RWPE2 (cell line): ENCODE data around the gene MAPK1IP1L.

Source experiments
- ATAC-seq: fragments of 200-7000 bp; cut with Tn5 transposase; 3 replicates; pipeline ENCODE4 v1.9.1; 2021; ENCODE audit warnings: low read depth
- DNase-seq: peaks from one replicate; pipeline ENCODE4 v3.0.0-alpha.2; 2020; ENCODE audit warnings: low spot score
- H3K27ac ChIP-seq: fragments of 450-650 bp; 2 replicates; pipeline ENCODE4 v1.5.1; 2017; ENCODE audit warnings: mild to moderate bottlenecking; ENCODE audit not compliant: poor library complexity, severe bottlenecking
- H3K27me3 ChIP-seq: fragments of 250-450 bp; sonication (Bioruptor Pico); 2 replicates; pipeline ENCODE4 v1.5.1; 2021; ENCODE audit warnings: mild to moderate bottlenecking, moderate library complexity; ENCODE audit not compliant: insufficient read depth, poor library complexity, severe bottlenecking
- H3K36me3 ChIP-seq: fragments of 250-450 bp; sonication (Bioruptor Pico); 2 replicates; pipeline ENCODE4 v1.5.1; 2020; ENCODE audit warnings: low read depth, mild to moderate bottlenecking, moderate library complexity
- H3K4me1 ChIP-seq: fragments of 250-450 bp; sonication (Bioruptor Pico); 2 replicates; pipeline ENCODE4 v1.5.1; 2021; ENCODE audit warnings: mild to moderate bottlenecking, moderate library complexity; ENCODE audit not compliant: insufficient read depth, poor library complexity, severe bottlenecking
- H3K4me3 ChIP-seq: fragments of 250-450 bp; sonication (Bioruptor Pico); 2 replicates; pipeline ENCODE4 v1.5.1; 2021; ENCODE audit warnings: mild to moderate bottlenecking, moderate library complexity; ENCODE audit not compliant: severe bottlenecking
- H3K9me3 ChIP-seq: fragments of 250-450 bp; sonication (Bioruptor Pico); 2 replicates; pipeline ENCODE4 v1.5.1; 2021; ENCODE audit warnings: mild to moderate bottlenecking, moderate library complexity; ENCODE audit not compliant: severe bottlenecking
- CTCF ChIP-seq: fragments of 450-650 bp; IDR thresholded peaks from one replicate; pipeline ENCODE4 v1.5.1; 2017; ENCODE audit warnings: mild to moderate bottlenecking, moderate library complexity; ENCODE audit not compliant: poor library complexity, severe bottlenecking

The MAPK1IP1L gene

GRCh38 chr14:55025948-55026347 is 25.5 kb upstream of the MAPK1IP1L start:
- no peak for TF ChIP-seq CTCF
- peak overlapping the region; percentile 57 for H3K27ac ChIP-seq
- peaks cover 40% of the 10 kb centered on the region for H3K36me3 ChIP-seq
- peak overlapping the region; percentile 67 for H3K4me3 ChIP-seq
- H3K27me3 ChIP-seq: no peaks in the 10 kb centered on the region
- H3K4me1 ChIP-seq: peaks cover 26% of the 10 kb centered on the region
- no peak for ATAC-seq
- DNase-seq: no peak
- H3K9me3 ChIP-seq: no peaks in the 10 kb centered on the region

GRCh38 chr14:55026441-55026792 is 25.0 kb upstream of the MAPK1IP1L start:
- H3K27me3 ChIP-seq: no peaks in the 10 kb centered on the region
- peak overlapping the region; percentile 67 for H3K4me3 ChIP-seq
- H3K9me3 ChIP-seq: no peaks in the 10 kb centered on the region
- H3K27ac ChIP-seq: peak overlapping the region; percentile 57
- no peak for TF ChIP-seq CTCF
- peaks cover 42% of the 10 kb centered on the region for H3K36me3 ChIP-seq
- H3K4me1 ChIP-seq: peaks cover 26% of the 10 kb centered on the region
- DNase-seq (no peak), ATAC-seq (no peak)

GRCh38 chr14:55026793-55027561 is 24.5 kb upstream of the MAPK1IP1L start, which contains the start of the genes SOCS4 and WDHD1:
Gene SOCS4, plus strand, starts transcription at chr14:55027236. Its CDS starts 15,806 bp downstream, at chr14:55043042.
Gene WDHD1, minus strand, starts transcription at chr14:55027099. Its CDS starts 312 bp downstream, at chr14:55026787.
- H3K36me3 ChIP-seq: peaks cover 44% of the 10 kb centered on the region
- no peaks in the 10 kb centered on the region for H3K9me3 ChIP-seq
- peak; percentile 6 for TF ChIP-seq CTCF
- H3K4me1 ChIP-seq: peaks cover 26% of the 10 kb centered on the region
- ATAC-seq (peak; percentile 88), DNase-seq (peak; percentile 96)
- peak within 1 kb of the TSS; percentile 57 for H3K27ac ChIP-seq
- H3K27me3 ChIP-seq: no peaks in the 10 kb centered on the region
- peak within 1 kb of the TSS; percentile 67 for H3K4me3 ChIP-seq

- no peaks in the 10 kb centered on the region for H3K27me3 ChIP-seq
- no peak for TF ChIP-seq CTCF
- no peaks in the 10 kb centered on the region for H3K9me3 ChIP-seq
- peak overlapping the region; percentile 67 for H3K4me3 ChIP-seq
- peaks cover 45% of the 10 kb centered on the region for H3K36me3 ChIP-seq
- no peak for ATAC-seq
- DNase-seq: no peak
- peak overlapping the region; percentile 57 for H3K27ac ChIP-seq
- H3K4me1 ChIP-seq: peaks cover 26% of the 10 kb centered on the region
Measured at GRCh38 chr14:55028066-55028465, 23.4 kb upstream of the MAPK1IP1L start.

- H3K9me3 ChIP-seq: no peaks in the 10 kb centered on the region
- peak overlapping the region; percentile 57 for H3K27ac ChIP-seq
- H3K4me1 ChIP-seq: peaks cover 26% of the 10 kb centered on the region
- peak overlapping the region; percentile 67 for H3K4me3 ChIP-seq
- DNase-seq (no peak), ATAC-seq (no peak)
- peaks cover 45% of the 10 kb centered on the region for H3K36me3 ChIP-seq
- H3K27me3 ChIP-seq: no peaks in the 10 kb centered on the region
- no peak for TF ChIP-seq CTCF
Measured at GRCh38 chr14:55028476-55028875, 23.0 kb upstream of the MAPK1IP1L start.
